Neural progenitor cell (in vitro differentiated cells): ENCODE measurements around the gene PARP8. TPM values are rescaled to one million over a fixed set of nuclear protein-coding genes. Genes with fewer than 3 reads are reported as not detected.

Experiments used
- DNase-seq: peaks from one replicate; pipeline ENCODE4 v3.0.0-alpha.2; 2016; ENCODE audit warnings: low spot score
- H2AFZ ChIP-seq: fragments of 200-600 bp; sonication (generic); replicated peaks from 2 replicates; pipeline ENCODE4 v1.6.1; 2016; ENCODE audit warnings: antibody characterized with exemption
- H3F3A ChIP-seq: fragments of 200-600 bp; sonication (generic); 2 replicates; pipeline ENCODE4 v1.6.1; 2016; ENCODE audit warnings: antibody characterized with exemption, low read depth
- H3K27ac ChIP-seq: fragments of 200-600 bp; sonication (generic); 2 replicates; pipeline ENCODE4 v1.5.1; 2016; ENCODE audit warnings: mild to moderate bottlenecking
- H3K27me3 ChIP-seq: fragments of 200-600 bp; sonication (generic); 2 replicates; pipeline ENCODE4 v1.6.1; 2016; ENCODE audit warnings: mild to moderate bottlenecking, moderate library complexity
- H3K36me3 ChIP-seq: fragments of 200-600 bp; sonication (generic); 2 replicates; pipeline ENCODE4 v1.5.1; 2016
- H3K4me1 ChIP-seq: fragments of 200-600 bp; sonication (generic); 2 replicates; pipeline ENCODE4 v1.6.1; 2016; ENCODE audit warnings: mixed run types
- H3K4me2 ChIP-seq: fragments of 200-600 bp; sonication (generic); 2 replicates; pipeline ENCODE4 v1.6.1; 2016
- H3K4me3 ChIP-seq: fragments of 200-600 bp; sonication (generic); 2 replicates; pipeline ENCODE4 v1.5.1; 2016
- H3K79me2 ChIP-seq: fragments of 200-600 bp; sonication (generic); 2 replicates; pipeline ENCODE4 v1.6.1; 2016; ENCODE audit warnings: low read depth
- H3K9ac ChIP-seq: fragments of 200-600 bp; sonication (generic); 2 replicates; pipeline ENCODE4 v1.6.1; 2016
- H3K9me3 ChIP-seq: fragments of 200-600 bp; sonication (generic); 2 replicates; pipeline ENCODE4 v1.5.1; 2016; ENCODE audit warnings: low read depth
- H4K20me1 ChIP-seq: fragments of 200-600 bp; sonication (generic); 2 replicates; pipeline ENCODE4 v1.6.1; 2016; ENCODE audit warnings: low read depth
- H3K27ac Mint-ChIP-seq: 3 replicates; pipeline ENCODE4 v1.8.0; 2021; ENCODE audit warnings: mixed read lengths
- H3K27me3 Mint-ChIP-seq: 2 replicates; pipeline ENCODE4 v1.8.0; 2022; ENCODE audit warnings: low read depth, mild to moderate bottlenecking, inconsistent platforms, moderate library complexity, mixed read lengths; ENCODE audit not compliant: insufficient read depth
- H3K36me3 Mint-ChIP-seq: 3 replicates; pipeline ENCODE4 v1.8.0; 2021; ENCODE audit warnings: mixed read lengths
- H3K4me1 Mint-ChIP-seq: 3 replicates; pipeline ENCODE4 v1.8.0; 2021; ENCODE audit warnings: mixed read lengths
- H3K4me3 Mint-ChIP-seq: 3 replicates; pipeline ENCODE4 v1.8.0; 2021; ENCODE audit warnings: mild to moderate bottlenecking, moderate library complexity, mixed read lengths
- H3K9me3 Mint-ChIP-seq: 3 replicates; pipeline ENCODE4 v1.8.0; 2020; ENCODE audit warnings: mixed read lengths
- CTCF ChIP-seq: fragments of 200-600 bp; sonication (generic); IDR thresholded peaks from 2 replicates; pipeline ENCODE4 v1.5.1; 2017; ENCODE audit warnings: antibody characterized with exemption, mild to moderate bottlenecking
- EZH2 ChIP-seq: fragments of 200-600 bp; sonication (generic); IDR thresholded peaks from 2 replicates; pipeline ENCODE4 v1.6.1; 2017; ENCODE audit warnings: antibody characterized with exemption, mild to moderate bottlenecking, moderate library complexity
- EZH2phosphoT487 ChIP-seq: fragments of 200-600 bp; sonication (generic); IDR thresholded peaks from 2 replicates; pipeline ENCODE4 v1.6.1; 2017; ENCODE audit warnings: antibody characterized with exemption
- total RNA-seq: library from RNA; depleted of rRNA; stranded (reverse); fragments of >200 nt; gene quantifications from 2 replicates; pipeline ENCODE4 v1.2.3, GENCODE V29; 2015; ENCODE audit warnings: low replicate concordance

The PARP8 gene
- total RNA-seq, 1 donor from 2014 or later: 38.9 TPM

- no peak overlapping the region for H3K4me3 ChIP-seq
- H3K36me3 Mint-ChIP-seq: no peaks in the 10 kb centered on the region
- no peak overlapping the region for H3K9ac ChIP-seq
- TF ChIP-seq EZH2phosphoT487: no peak
- no peak for TF ChIP-seq CTCF
- H2AFZ ChIP-seq: no peak overlapping the region
- H3K4me1 Mint-ChIP-seq: peaks cover 28% of the 10 kb centered on the region
- peak overlapping the region; percentile 42 for H3K4me2 ChIP-seq
- peaks cover 12% of the 10 kb centered on the region for H3F3A ChIP-seq
- no peaks in the 10 kb centered on the region for H3K27me3 Mint-ChIP-seq
- H3K9me3 Mint-ChIP-seq: no peaks in the 10 kb centered on the region
- H3K27ac ChIP-seq: no peak overlapping the region
- peaks cover 19% of the 10 kb centered on the region for H4K20me1 ChIP-seq
- H3K9me3 ChIP-seq: no peaks in the 10 kb centered on the region
- DNase-seq: no peak
- H3K79me2 ChIP-seq: peaks cover 85% of the 10 kb centered on the region
- no peaks in the 10 kb centered on the region for H3K27me3 ChIP-seq
- no peak overlapping the region for H3K27ac Mint-ChIP-seq
- H3K36me3 ChIP-seq: no peaks in the 10 kb centered on the region
- H3K4me3 Mint-ChIP-seq: no peak overlapping the region
- peaks cover 34% of the 10 kb centered on the region for H3K4me1 ChIP-seq
These were observed 44.8 kb downstream of the PARP8 start for GRCh38 chr5:50711280-50711679.

- DNase-seq: no peak
- H3K4me1 Mint-ChIP-seq: peaks cover 28% of the 10 kb centered on the region
- no peaks in the 10 kb centered on the region for H3K27me3 Mint-ChIP-seq
- H3K27ac Mint-ChIP-seq: no peak overlapping the region
- Histone ChIP-seq H3K27me3 (no peaks in the 10 kb centered on the region), H3K36me3 (no peaks in the 10 kb centered on the region), H3K4me2 (no peak overlapping the region), H3K9me3 (no peaks in the 10 kb centered on the region), H3K4me3 (no peak overlapping the region), H2AFZ (no peak overlapping the region), H3K79me2 (peaks cover 85% of the 10 kb centered on the region), H3K9ac (no peak overlapping the region), H3K4me1 (peaks cover 34% of the 10 kb centered on the region), H3K27ac (no peak overlapping the region), H3F3A (peaks cover 12% of the 10 kb centered on the region), H4K20me1 (peaks cover 19% of the 10 kb centered on the region)
- H3K9me3 Mint-ChIP-seq: no peaks in the 10 kb centered on the region
- H3K4me3 Mint-ChIP-seq: no peak overlapping the region
- TF ChIP-seq EZH2 (no peak), EZH2phosphoT487 (no peak), CTCF (no peak)
- no peaks in the 10 kb centered on the region for H3K36me3 Mint-ChIP-seq
These were observed 46.0 kb downstream of the PARP8 start for GRCh38 chr5:50712479-50712878.

GRCh38 chr5:50715001-50715400 is 48.6 kb downstream of the PARP8 start:
- H3F3A ChIP-seq: peaks cover 12% of the 10 kb centered on the region
- Mint-ChIP-seq H3K27ac (peak overlapping the region; percentile 24), H3K36me3 (no peaks in the 10 kb centered on the region), H3K9me3 (no peaks in the 10 kb centered on the region), H3K4me3 (no peak overlapping the region), H3K4me1 (peaks cover 33% of the 10 kb centered on the region), H3K27me3 (no peaks in the 10 kb centered on the region)
- no peak overlapping the region for H2AFZ ChIP-seq
- H3K4me2 ChIP-seq: peak overlapping the region; percentile 64
- no peaks in the 10 kb centered on the region for H3K9me3 ChIP-seq
- TF ChIP-seq CTCF: no peak
- no peak for TF ChIP-seq EZH2phosphoT487
- TF ChIP-seq EZH2: no peak
- DNase-seq: no peak
- no peaks in the 10 kb centered on the region for H3K27me3 ChIP-seq
- H3K36me3 ChIP-seq: no peaks in the 10 kb centered on the region
- no peak overlapping the region for H3K9ac ChIP-seq
- H3K27ac ChIP-seq: peak overlapping the region; percentile 67
- H3K4me1 ChIP-seq: peaks cover 42% of the 10 kb centered on the region
- H3K4me3 ChIP-seq: no peak overlapping the region
- peaks cover 22% of the 10 kb centered on the region for H4K20me1 ChIP-seq
- H3K79me2 ChIP-seq: peaks cover 92% of the 10 kb centered on the region

GRCh38 chr5:50716134-50716533 is 49.7 kb downstream of the PARP8 start:
- peaks cover 34% of the 10 kb centered on the region for H3K4me1 Mint-ChIP-seq

More at GRCh38 chr5:50716134-50716533, 49.7 kb downstream of the PARP8 start:
- H3K9me3 ChIP-seq: no peaks in the 10 kb centered on the region
- Mint-ChIP-seq H3K4me3 (no peak overlapping the region), H3K27me3 (no peaks in the 10 kb centered on the region), H3K36me3 (no peaks in the 10 kb centered on the region), H3K9me3 (no peaks in the 10 kb centered on the region), H3K27ac (no peak overlapping the region)
- H4K20me1 ChIP-seq: peaks cover 26% of the 10 kb centered on the region
- no peaks in the 10 kb centered on the region for H3K27me3 ChIP-seq
- peaks cover 47% of the 10 kb centered on the region for H3K4me1 ChIP-seq
- H3K4me2 ChIP-seq: no peak overlapping the region
- no peak overlapping the region for H2AFZ ChIP-seq
- H3K9ac ChIP-seq: no peak overlapping the region
- H3K79me2 ChIP-seq: peaks cover 91% of the 10 kb centered on the region
- H3K36me3 ChIP-seq: no peaks in the 10 kb centered on the region
- DNase-seq: no peak
- peaks cover 12% of the 10 kb centered on the region for H3F3A ChIP-seq
- no peak overlapping the region for H3K27ac ChIP-seq
- no peak overlapping the region for H3K4me3 ChIP-seq
- no peak for TF ChIP-seq EZH2phosphoT487
- no peak for TF ChIP-seq CTCF
